Activated CD8-positive, alpha-beta memory T cell treated with anti-CD3 and anti-CD28 coated beads, Interleukin-2, amount 50 U/mL, for 48 hours (primary cell): ENCODE data around the gene TSPAN13.

Source experiments
- DNase-seq: peaks from one replicate; pipeline ENCODE4 v3.0.0-alpha.2; 2020

TSPAN13 gene

GRCh38 chr7:16753102-16753931 is at the start of gene TSPAN13:
TSPAN13 (plus strand) TSS chr7:16753755; CDS start chr7:16753968, 213 bp downstream.
- peak; percentile 84 for DNase-seq

- no peak for DNase-seq
Measured at GRCh38 chr7:16708511-16708910, 45.0 kb upstream of the TSPAN13 start.

GRCh38 chr7:16708980-16709379 is 44.6 kb upstream of the TSPAN13 start:
- no peak for DNase-seq

- DNase-seq, result no peak
Measured at GRCh38 chr7:16710651-16711050, 42.9 kb upstream of the TSPAN13 start.

- DNase-seq, result no peak
Measured at GRCh38 chr7:16711730-16712129, 41.8 kb upstream of the TSPAN13 start.

GRCh38 chr7:16712916-16713315 is 40.6 kb upstream of the TSPAN13 start:
- DNase-seq, result no peak

GRCh38 chr7:16715928-16716327 is 37.6 kb upstream of the TSPAN13 start:
- no peak for DNase-seq

- DNase-seq, result no peak
Measured at GRCh38 chr7:16718111-16718656, 35.4 kb upstream of the TSPAN13 start.

GRCh38 chr7:16719699-16720098 is 33.9 kb upstream of the TSPAN13 start:
- no peak for DNase-seq

GRCh38 chr7:16721541-16721940 is 32.0 kb upstream of the TSPAN13 start:
- no peak for DNase-seq

- no peak for DNase-seq
Measured at GRCh38 chr7:16724344-16724743, 29.2 kb upstream of the TSPAN13 start.

GRCh38 chr7:16726189-16726588 is 27.4 kb upstream of the TSPAN13 start:
- no peak for DNase-seq

GRCh38 chr7:16727736-16728135 is 25.8 kb upstream of the TSPAN13 start:
- DNase-seq, result no peak

- no peak for DNase-seq
Measured at GRCh38 chr7:16728811-16729210, 24.7 kb upstream of the TSPAN13 start.

- no peak for DNase-seq
Measured at GRCh38 chr7:16729541-16729940, 24.0 kb upstream of the TSPAN13 start.

GRCh38 chr7:16730937-16731336 is 22.6 kb upstream of the TSPAN13 start:
- DNase-seq, result no peak

GRCh38 chr7:16732828-16733227 is 20.7 kb upstream of the TSPAN13 start:
- no peak for DNase-seq

GRCh38 chr7:16734148-16734726 is 19.3 kb upstream of the TSPAN13 start:
- DNase-seq, result no peak

GRCh38 chr7:16735020-16735419 is 18.5 kb upstream of the TSPAN13 start:
- no peak for DNase-seq

- DNase-seq, result no peak
Measured at GRCh38 chr7:16738011-16738688, 15.4 kb upstream of the TSPAN13 start.

- no peak for DNase-seq
Measured at GRCh38 chr7:16739863-16740622, 13.5 kb upstream of the TSPAN13 start.

GRCh38 chr7:16740623-16740953 is 13.0 kb upstream of the TSPAN13 start:
- DNase-seq, result no peak

GRCh38 chr7:16740996-16741395 is 12.6 kb upstream of the TSPAN13 start:
- DNase-seq, result no peak
